Measurements from ENCODE around the gene RSRP1.
A peak's percentile ranks its signal among the peaks of the same experiment; 100 is the strongest.
"Not testable (repeated sequence)": the region's sequence is repeated elsewhere in the genome, so short reads cannot be mapped to it uniquely, and the experiment has no call there.

Gene RSRP1, protein sequence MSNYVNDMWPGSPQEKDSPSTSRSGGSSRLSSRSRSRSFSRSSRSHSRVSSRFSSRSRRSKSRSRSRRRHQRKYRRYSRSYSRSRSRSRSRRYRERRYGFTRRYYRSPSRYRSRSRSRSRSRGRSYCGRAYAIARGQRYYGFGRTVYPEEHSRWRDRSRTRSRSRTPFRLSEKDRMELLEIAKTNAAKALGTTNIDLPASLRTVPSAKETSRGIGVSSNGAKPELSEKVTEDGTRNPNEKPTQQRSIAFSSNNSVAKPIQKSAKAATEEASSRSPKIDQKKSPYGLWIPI

DNA sequence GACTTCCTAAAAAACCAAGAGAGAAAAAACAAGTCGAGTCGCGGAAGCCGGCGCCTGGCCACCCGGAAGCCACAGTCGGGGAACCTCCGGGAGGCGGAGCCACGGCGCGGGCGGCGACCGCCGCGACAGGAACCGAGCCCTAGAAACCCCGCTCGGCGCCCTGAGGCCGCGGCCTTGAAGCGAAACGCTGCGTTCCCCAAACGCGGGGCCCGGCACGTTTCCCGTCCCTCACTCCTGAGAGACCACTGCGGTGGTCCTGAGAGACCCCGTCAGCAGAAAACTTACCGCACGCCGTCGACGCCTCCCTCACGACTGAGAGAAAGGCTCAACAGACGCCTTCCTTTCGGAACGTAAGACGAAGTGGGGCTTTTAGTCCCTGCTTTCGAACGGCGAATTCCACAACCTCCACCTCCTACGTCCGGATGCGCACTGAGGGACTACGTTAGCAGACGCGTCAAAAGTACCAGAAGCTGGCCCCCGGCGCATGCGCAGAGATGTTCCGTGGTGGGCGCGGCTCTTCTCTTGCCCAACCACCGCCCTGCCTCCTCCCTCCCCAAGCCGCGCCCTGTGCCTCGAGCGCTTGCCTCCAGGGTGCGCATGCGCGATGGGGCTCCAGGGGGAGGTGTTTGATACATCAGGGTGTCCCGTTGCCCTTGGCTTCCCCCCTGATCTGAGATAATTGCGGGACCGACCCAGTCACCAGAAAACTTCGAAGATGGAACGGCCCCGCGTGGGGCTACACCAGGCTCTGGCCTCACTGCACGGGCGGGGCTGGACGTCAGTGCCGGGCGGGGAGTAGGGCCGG is at the start of gene RSRP1:
TSS of gene RSRP1 (minus strand) at position 431 of the 805 bp plus-strand sequence. CDS start 491 bp downstream, outside the sequence.
- DNase-seq = peak; percentile 96 to 99

GRCh38 chr1:25296501-25296900 is 49.2 kb upstream of the RSRP1 start:
- not testable (repeated sequence) for DNase-seq

DNA sequence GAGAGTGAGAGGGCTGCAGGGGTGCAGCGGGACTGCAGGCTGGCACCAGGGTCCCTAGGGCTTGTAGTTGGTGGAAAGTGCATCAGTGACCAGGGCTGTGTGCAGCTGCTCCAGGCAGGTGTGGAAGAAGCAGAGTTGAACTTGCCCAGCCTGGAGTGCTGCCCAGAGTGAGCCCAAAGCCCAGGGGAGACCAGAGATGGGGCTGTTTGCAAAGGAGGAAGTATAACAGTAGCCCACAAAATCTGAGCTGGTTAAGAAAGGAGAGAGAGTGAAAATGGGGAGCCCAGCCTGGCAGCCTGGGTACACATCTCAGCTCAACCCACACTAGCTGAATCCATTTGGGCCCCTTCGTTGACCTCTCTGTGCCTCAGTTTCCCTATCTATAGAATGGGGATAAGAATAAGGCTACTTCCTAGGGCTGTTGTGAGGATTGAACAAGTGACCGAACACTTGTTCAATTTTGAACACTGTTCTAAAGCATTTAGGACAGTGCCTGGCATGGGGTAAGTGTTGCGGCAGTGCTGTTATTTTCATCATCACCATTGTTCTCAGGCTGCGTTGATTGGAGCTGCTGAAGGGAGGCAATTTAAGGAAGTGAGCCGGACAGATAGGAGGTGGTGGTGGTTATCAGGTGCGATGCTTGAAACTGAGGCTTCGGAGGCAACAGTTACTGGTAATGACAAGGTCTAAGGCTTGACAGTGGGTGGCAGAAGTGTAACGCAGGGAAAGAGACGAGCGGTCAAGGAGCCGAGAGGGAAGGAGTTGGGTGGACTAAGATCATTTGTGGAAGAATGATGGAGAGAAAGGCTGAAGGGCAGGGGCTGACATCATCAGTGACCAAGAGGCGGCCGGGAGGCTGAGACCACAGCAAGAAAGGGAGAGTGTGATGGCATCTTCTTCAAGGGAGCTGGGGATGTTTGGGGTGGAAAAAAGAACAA is 47.9 kb upstream of the RSRP1 start:
- not testable (repeated sequence) for DNase-seq

DNA sequence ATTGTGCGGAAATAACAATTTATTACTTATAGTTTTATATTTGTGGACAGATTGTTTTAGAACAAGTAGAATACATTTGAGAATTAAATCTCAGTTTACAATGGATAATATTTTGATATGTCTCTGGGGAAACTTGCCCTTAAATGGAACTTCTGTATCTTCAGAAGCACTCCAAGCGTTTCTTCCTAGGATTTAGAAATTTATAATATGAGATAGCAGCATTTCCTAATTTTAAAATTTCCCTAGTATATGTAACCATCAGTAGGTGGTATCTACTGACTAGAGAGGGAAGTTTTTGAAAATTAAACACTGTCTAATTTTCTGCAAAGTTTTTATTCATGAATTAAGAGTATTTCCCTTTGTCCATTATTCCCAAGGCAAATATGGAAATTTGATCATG is 46.2 kb upstream of the RSRP1 start:
- not testable (repeated sequence) for DNase-seq

DNA sequence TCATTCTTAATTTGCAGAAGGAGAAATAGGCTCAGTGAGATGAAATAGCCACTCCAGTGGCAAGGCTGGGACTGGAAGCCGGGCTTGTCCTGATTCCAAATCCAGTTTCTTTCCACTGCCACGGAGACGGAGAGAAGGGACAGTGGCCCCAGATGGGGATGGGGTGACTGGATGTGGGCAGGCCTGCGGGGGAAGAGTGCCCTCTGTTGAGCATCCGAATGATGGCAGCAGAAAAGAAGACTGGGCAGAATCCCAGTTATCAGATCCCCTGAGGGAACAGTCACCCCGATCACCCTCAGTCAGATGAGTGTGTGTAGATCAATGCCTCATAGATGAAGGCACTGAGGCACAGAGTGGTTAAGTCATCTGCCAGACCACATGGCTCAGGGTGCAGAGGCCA is 42.8 kb upstream of the RSRP1 start:
- DNase-seq = not testable (repeated sequence)

DNA sequence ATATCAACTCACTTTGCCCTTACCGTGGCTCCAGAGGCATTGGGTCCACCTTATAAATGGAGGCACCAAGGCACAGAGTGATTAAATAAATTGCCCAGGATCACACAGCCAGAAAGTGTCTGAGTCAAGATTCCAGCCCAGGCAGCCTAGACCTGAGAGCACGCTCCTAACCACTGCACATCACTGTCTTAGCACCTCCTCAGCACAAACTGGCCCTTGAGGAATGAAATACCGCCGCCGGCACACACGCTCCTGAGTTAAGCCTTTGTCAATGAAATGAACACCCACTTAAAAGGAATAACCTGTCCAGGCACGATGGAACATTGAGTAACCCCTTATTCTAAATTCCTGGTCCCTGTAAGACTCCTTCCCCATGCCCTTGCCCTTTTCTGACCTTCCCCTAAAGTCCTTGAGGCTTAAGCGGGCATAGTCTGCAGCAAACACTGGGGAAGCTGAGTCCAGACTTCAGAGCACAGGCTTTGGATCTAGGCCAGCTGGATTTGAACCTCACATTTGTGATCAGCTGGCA is 41.4 kb upstream of the RSRP1 start:
- not testable (repeated sequence) for DNase-seq

GRCh38 chr1:25287164-25287563 is 39.9 kb upstream of the RSRP1 start:
- DNase-seq = not testable (repeated sequence)

DNA sequence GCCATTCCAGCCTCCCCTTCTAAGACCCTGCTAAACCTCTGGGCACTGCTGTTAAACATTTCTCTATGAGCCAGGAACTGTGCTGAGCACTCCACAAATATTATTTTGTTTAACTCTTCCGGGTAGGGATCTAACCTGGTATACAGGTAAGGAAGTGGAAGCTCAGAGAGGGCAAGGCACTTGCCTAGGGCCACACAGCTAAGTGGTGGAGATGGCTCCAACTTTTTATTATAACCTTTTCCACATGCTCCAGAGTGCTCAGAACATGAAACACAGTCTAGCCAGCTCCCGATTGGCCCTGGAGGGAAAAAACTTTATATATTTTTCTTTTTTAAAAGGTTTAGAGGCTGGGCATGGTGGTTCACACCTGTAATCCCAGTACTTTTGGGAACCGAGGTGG is 38.6 kb upstream of the RSRP1 start:
- DNase-seq = not testable (repeated sequence)

DNA sequence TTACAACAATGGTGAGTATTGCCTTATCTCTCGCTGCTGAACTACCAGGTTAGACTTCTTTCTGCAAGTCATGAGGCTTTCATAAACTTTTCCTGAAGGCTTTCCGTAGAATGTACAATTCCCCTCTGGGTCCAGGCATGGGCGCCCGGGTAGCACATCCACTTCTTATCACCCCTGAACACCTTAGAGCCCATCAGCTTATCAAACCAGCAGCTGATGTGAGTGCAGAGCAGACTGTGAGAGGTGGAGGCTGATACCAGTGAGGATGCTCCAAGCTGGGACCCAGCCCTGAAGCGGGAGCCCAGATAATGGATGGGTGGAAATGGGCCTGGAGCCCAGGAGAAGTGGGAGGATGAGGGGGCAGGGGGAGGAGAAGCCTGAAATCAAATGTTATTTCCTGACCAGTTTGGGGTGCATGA is 32.4 kb upstream of the RSRP1 start:
- DNase-seq = not testable (repeated sequence)

DNA sequence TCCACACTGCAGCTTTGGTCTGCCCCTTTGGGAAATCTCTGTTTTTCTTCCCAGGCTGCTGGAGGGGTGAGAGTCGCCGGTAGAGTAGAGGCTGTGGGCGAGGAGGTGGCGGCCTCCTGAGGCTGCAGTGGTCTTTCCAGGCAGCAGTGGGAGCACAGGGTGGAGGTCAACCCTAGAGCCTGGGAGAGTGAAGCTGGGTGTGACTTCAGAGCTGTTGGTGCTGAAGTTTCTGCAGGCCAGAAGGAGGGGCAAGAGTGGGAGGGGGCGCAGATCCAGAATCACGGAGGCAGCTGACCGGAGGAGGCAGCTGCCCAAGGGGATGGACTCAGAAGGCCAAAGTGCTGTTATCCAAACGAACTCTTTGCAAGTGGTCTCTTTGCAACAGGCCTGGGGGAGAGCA is 31.5 kb upstream of the RSRP1 start:
- DNase-seq = not testable (repeated sequence)

- DNase-seq = not testable (repeated sequence)
Measured at GRCh38 chr1:25278358-25278757, 31.1 kb upstream of the RSRP1 start.

DNA sequence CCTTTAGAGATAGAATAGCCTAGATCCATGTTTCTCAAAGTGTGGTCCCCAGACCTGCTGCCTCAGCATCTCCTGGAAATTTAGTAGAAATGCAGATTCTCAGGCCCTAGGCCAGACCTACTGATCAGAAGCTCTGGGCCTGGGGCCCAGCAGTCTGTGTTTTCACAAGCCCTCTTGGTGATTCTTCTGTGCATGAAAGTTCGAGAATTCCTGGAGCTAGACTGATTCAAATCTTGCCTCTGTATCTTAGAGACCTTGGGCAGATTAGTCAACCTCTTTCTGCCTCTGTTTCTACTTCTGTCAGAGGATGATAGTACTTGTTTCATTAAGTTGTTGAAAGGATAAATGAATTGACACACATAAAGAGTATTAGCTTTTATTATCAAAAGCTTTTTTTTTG is 30.0 kb upstream of the RSRP1 start:
- not testable (repeated sequence) for DNase-seq

DNA sequence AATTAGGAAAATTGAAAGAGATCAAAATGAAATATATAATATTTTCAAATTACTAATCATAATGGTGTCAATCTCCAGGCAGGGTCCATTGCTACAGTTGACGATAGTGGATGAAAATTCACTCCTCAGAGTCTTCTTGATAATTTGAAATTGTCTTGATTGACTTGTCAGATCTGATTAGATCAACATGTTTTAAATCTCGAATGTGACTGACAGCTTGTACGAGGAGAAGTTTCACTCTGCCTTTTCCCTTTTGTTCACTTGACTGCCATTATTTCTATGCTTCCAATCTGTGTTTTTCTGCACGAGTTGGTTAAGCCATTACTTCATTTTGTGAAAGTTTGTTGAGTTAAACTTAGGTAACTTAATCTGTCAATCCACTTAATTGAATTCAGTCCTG is 28.4 kb upstream of the RSRP1 start:
- DNase-seq = not testable (repeated sequence)

DNA sequence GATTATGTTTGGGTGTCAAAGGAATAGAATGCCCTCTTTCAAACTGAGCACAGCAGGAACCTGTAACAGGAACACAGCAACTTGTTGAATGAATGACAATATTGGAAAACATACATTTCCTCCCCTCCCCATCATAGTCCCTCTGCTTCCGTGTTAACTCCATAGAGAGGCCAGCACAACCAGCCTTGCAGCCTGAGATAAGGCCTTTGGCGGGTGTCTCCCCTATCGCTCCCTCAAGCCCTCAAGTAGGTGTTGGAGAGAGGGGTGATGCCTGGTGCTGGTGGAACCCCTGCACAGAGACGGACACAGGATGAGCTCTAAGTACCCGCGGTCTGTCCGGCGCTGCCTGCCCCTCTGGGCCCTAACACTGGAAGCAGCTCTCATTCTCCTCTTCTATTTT is 25.0 kb upstream of the RSRP1 start, which contains the start of gene RHD:
TSS of gene RHD (plus strand) at position 272 of the 400 bp plus-strand sequence. CDS start at position 311, 39 bp downstream.
- not testable (repeated sequence) for DNase-seq

GRCh38 chr1:25268143-25268760 is 21.0 kb upstream of the RSRP1 start:
- DNase-seq = not testable (repeated sequence)

DNA sequence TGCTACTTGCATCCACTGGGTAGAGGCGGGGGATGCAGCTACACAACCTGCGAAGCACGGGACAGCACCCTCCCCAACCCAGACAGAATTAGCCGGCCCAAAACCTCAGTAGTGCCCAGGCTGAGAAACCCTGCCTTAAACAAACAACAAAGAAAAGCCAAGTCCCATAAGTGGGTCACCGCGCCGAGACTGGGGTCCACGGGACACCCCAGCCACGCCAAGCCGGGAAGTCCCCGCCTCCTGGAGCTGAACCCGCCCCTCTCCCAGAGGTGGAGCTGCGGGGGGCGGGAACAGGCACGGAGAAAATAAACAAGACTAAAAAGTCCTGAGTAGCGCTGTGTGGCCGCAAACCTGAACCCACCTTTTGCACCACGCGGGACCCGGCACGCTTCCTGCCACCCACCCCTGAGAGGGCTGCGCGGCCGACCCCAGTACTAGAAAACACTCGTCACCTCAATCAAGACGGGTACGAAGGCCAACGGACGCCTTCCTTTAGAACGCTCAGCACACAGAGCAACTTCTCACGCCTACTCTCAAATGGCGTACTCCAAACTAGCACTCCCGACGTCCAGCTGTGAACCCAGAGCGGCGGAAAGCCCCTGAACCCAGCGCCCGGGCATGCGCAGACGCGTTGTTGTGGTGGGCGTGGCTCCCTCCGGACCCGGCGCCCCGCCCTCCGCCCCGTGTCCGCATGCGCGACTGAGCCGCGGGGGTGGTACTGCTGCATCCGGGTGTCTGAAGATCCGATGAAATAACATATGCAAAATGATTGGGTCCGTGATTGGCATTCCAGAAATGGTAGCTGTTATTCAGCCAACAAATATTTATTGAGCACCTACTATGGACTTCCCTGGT is 20.3 kb upstream of the RSRP1 start:
- DNase-seq = peak in 1 of 2 donors; percentile 44

DNA sequence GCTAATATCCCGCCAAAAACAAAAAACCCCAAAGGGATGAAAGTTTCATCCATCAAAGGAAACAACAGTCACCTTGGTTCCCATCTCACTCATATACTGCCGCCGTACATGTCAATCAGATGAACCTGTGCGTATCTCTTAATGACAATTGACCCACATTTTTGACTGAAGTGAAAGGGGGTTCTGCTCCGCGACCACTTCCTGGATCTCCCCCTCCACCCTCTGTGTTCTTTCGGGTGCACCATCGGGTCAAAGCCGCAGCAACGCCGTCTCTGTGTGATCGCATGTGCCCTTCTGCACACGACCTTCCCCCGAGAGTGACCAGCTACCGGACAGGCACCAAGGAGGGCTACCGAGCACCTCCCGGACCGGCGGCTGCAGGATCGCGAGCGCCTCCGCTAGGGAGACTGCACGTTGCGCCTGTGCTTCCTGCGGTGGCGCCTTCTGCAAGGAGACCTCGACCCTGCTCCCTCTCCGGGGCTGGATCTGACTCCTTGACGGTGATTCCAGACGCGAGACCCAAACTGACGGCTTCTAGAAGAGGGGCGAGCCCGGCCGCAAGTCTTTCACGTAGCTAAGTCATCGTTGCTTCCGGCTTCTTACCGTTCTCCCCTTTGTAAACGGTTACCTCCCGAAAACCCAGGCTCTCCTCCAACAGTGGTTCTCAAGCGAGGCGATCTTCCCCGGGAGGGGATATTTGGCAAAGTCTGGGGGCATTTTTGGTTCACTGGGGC is 19.5 kb upstream of the RSRP1 start:
- not testable (repeated sequence) for DNase-seq

DNA sequence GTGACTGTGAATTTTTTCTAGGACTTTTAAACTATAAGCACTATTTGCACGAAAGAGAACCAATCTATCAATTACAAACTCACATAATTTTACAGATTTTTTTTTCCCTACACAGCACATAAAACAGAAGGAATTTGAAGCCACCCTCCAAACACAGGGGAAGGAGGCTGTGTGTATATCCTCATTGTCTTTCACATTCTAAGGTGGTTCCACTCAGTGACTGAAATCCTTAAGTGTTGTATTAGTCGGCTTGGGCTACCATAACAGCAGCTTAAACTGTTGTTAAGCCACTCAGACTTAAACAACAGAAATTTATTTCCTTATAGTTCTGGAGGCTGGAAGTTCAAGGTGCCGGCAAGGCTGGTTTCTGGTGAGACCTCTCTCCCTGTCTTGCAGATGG is 13.1 kb upstream of the RSRP1 start:
- DNase-seq = not testable (repeated sequence)

DNA sequence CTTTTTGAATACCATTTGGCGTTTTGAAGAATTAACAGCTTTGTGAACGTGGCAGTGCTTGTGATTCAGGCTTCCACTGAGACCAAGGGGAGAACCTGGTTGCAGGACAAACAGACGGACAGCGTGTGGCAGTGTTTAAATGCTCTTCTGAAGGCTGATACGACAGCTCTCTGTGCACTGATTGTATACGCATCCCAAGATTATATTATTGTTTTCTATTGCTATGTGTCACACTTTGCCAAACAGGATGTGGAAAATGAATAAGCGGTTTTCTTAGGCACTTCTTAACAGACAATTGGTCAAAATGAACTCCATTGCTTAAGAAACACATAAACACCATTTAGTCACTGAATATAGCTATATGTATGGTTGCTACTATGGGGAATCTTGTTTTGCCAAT is 12.6 kb upstream of the RSRP1 start:
- not testable (repeated sequence) for DNase-seq

- no peak for DNase-seq
Measured at GRCh38 chr1:25257196-25257595, 9.9 kb upstream of the RSRP1 start.

Data from hippocampal formation (tissue), 2 donors.